Measurements from ENCODE around the gene SORBS2.
"Not testable (repeated sequence)": the region's sequence is repeated elsewhere in the genome, so short reads cannot be mapped to it uniquely, and the experiment has no call there.

SORBS2 gene

GRCh38 chr4:185717377-185717741 lies 94.6 kb downstream of the SORBS2 start:
- WGBS (ENCODE audit: extremely low coverage, insufficient coverage, insufficient read length) = no CpG with 5 or more reads among the region's 9 CpGs
- Histone ChIP-seq H3K14ac (ENCODE audit: low read length) (no peak overlapping the region), H3K9me3 (ENCODE audit: insufficient read depth, low read depth, low read length) (no peaks in the 10 kb centered on the region), H3K27ac (ENCODE audit: low read depth, low read length) (no peak overlapping the region), H3K79me2 (ENCODE audit: control insufficient read depth, insufficient read depth, low read length, poor library complexity) (no peaks in the 10 kb centered on the region), H2BK5ac (ENCODE audit: low read depth, low read length, poor library complexity) (no peak overlapping the region), H3K27me3 (ENCODE audit: insufficient read depth, low read length) (no peaks in the 10 kb centered on the region), H2BK120ac (ENCODE audit: insufficient read depth, low read length, poor library complexity) (no peak overlapping the region), H4K8ac (ENCODE audit: low read depth, low read length) (no peak overlapping the region), H2BK12ac (ENCODE audit: low read length) (no peak overlapping the region), H2AK5ac (ENCODE audit: low read length) (no peak overlapping the region), H3K36me3 (ENCODE audit: control insufficient read depth in 1 of 2, insufficient read depth in 2 of 2, low read length in 2 of 2) (no peaks in the 10 kb centered on the region), H3K23ac (ENCODE audit: low read length) (no peak overlapping the region), H2AFZ (ENCODE audit: insufficient read depth, low read length, poor library complexity) (no peak overlapping the region), H3K18ac (ENCODE audit: low read length) (no peak overlapping the region), H3K4me3 (ENCODE audit: low read depth, low read length) (no peak overlapping the region), H3K4ac (ENCODE audit: low read depth, low read length) (no peak overlapping the region), H3K4me1 (ENCODE audit: control insufficient read depth in 1 of 2, insufficient read depth in 2 of 2, low read length in 2 of 2) (no peaks in the 10 kb centered on the region), H4K91ac (ENCODE audit: low read depth, low read length) (no peak overlapping the region), H3K9ac (ENCODE audit: low read length) (no peak overlapping the region), H3K4me2 (ENCODE audit: low read length) (no peak overlapping the region), H4K12ac (ENCODE audit: low read depth, low read length) (no peak overlapping the region), H3K79me1 (ENCODE audit: low read length) (no peaks in the 10 kb centered on the region)
- no peak for DNase-seq

GRCh38 chr4:185716577-185717376 lies 95.2 kb downstream of the SORBS2 start:
- Histone ChIP-seq H3K18ac (ENCODE audit: low read length) (no peak overlapping the region), H3K4me2 (ENCODE audit: low read length) (no peak overlapping the region), H2AFZ (ENCODE audit: insufficient read depth, low read length, poor library complexity) (no peak overlapping the region), H3K9ac (ENCODE audit: low read length) (no peak overlapping the region), H3K27me3 (ENCODE audit: insufficient read depth, low read length) (no peaks in the 10 kb centered on the region), H4K8ac (ENCODE audit: low read depth, low read length) (no peak overlapping the region), H3K9me3 (ENCODE audit: insufficient read depth, low read depth, low read length) (no peaks in the 10 kb centered on the region), H3K36me3 (ENCODE audit: control insufficient read depth in 1 of 2, insufficient read depth in 2 of 2, low read length in 2 of 2) (no peaks in the 10 kb centered on the region), H3K27ac (ENCODE audit: low read depth, low read length) (no peak overlapping the region), H4K91ac (ENCODE audit: low read depth, low read length) (no peak overlapping the region), H2BK5ac (ENCODE audit: low read depth, low read length, poor library complexity) (no peak overlapping the region), H3K14ac (ENCODE audit: low read length) (no peak overlapping the region), H3K23ac (ENCODE audit: low read length) (no peak overlapping the region), H3K4ac (ENCODE audit: low read depth, low read length) (no peak overlapping the region), H3K79me2 (ENCODE audit: control insufficient read depth, insufficient read depth, low read length, poor library complexity) (no peaks in the 10 kb centered on the region), H4K12ac (ENCODE audit: low read depth, low read length) (no peak overlapping the region), H2BK12ac (ENCODE audit: low read length) (no peak overlapping the region), H3K4me3 (ENCODE audit: low read depth, low read length) (no peak overlapping the region), H3K4me1 (ENCODE audit: control insufficient read depth in 1 of 2, insufficient read depth in 2 of 2, low read length in 2 of 2) (no peaks in the 10 kb centered on the region), H3K79me1 (ENCODE audit: low read length) (no peaks in the 10 kb centered on the region), H2AK5ac (ENCODE audit: low read length) (no peak overlapping the region), H2BK120ac (ENCODE audit: insufficient read depth, low read length, poor library complexity) (no peak overlapping the region)
- no peak for DNase-seq
- no CpG with 5 or more reads among the region's 15 CpGs for WGBS (ENCODE audit: extremely low coverage, insufficient coverage, insufficient read length)

GRCh38 chr4:185716141-185716551 lies 95.8 kb downstream of the SORBS2 start:
- Histone ChIP-seq H3K23ac (ENCODE audit: low read length) (no peak overlapping the region), H3K4me1 (ENCODE audit: control insufficient read depth in 1 of 2, insufficient read depth in 2 of 2, low read length in 2 of 2) (no peaks in the 10 kb centered on the region), H2BK12ac (ENCODE audit: low read length) (no peak overlapping the region), H3K4me2 (ENCODE audit: low read length) (no peak overlapping the region), H3K9me3 (ENCODE audit: insufficient read depth, low read depth, low read length) (no peaks in the 10 kb centered on the region), H2BK120ac (ENCODE audit: insufficient read depth, low read length, poor library complexity) (no peak overlapping the region), H3K27ac (ENCODE audit: low read depth, low read length) (no peak overlapping the region), H2AFZ (ENCODE audit: insufficient read depth, low read length, poor library complexity) (no peak overlapping the region), H4K91ac (ENCODE audit: low read depth, low read length) (no peak overlapping the region), H3K79me1 (ENCODE audit: low read length) (no peaks in the 10 kb centered on the region), H3K27me3 (ENCODE audit: insufficient read depth, low read length) (no peaks in the 10 kb centered on the region), H3K4me3 (ENCODE audit: low read depth, low read length) (no peak overlapping the region), H2BK5ac (ENCODE audit: low read depth, low read length, poor library complexity) (no peak overlapping the region), H3K4ac (ENCODE audit: low read depth, low read length) (no peak overlapping the region), H3K14ac (ENCODE audit: low read length) (no peak overlapping the region), H3K18ac (ENCODE audit: low read length) (no peak overlapping the region), H2AK5ac (ENCODE audit: low read length) (no peak overlapping the region), H4K12ac (ENCODE audit: low read depth, low read length) (no peak overlapping the region), H3K36me3 (ENCODE audit: control insufficient read depth in 1 of 2, insufficient read depth in 2 of 2, low read length in 2 of 2) (no peaks in the 10 kb centered on the region), H3K79me2 (ENCODE audit: control insufficient read depth, insufficient read depth, low read length, poor library complexity) (no peaks in the 10 kb centered on the region), H3K9ac (ENCODE audit: low read length) (no peak overlapping the region), H4K8ac (ENCODE audit: low read depth, low read length) (no peak overlapping the region)
- DNase-seq = no peak
- WGBS (ENCODE audit: extremely low coverage, insufficient coverage, insufficient read length) = no CpG with 5 or more reads among the region's 9 CpGs

GRCh38 chr4:185714524-185714923 lies 97.5 kb downstream of the SORBS2 start:
- not testable (repeated sequence) for H3K18ac ChIP-seq (ENCODE audit: low read length); H3K27me3 ChIP-seq (ENCODE audit: insufficient read depth, low read length); H3K14ac ChIP-seq (ENCODE audit: low read length); H3K4me1 ChIP-seq (ENCODE audit: control insufficient read depth in 1 of 2, insufficient read depth in 2 of 2, low read length in 2 of 2); H3K4me3 ChIP-seq (ENCODE audit: low read depth, low read length); H3K79me1 ChIP-seq (ENCODE audit: low read length); H2AFZ ChIP-seq (ENCODE audit: insufficient read depth, low read length, poor library complexity); H3K4ac ChIP-seq (ENCODE audit: low read depth, low read length); H2BK5ac ChIP-seq (ENCODE audit: low read depth, low read length, poor library complexity); H3K9me3 ChIP-seq (ENCODE audit: insufficient read depth, low read depth, low read length); H2BK120ac ChIP-seq (ENCODE audit: insufficient read depth, low read length, poor library complexity); H3K27ac ChIP-seq (ENCODE audit: low read depth, low read length); H3K9ac ChIP-seq (ENCODE audit: low read length); DNase-seq; H3K23ac ChIP-seq (ENCODE audit: low read length); H4K91ac ChIP-seq (ENCODE audit: low read depth, low read length); H2BK12ac ChIP-seq (ENCODE audit: low read length); H3K4me2 ChIP-seq (ENCODE audit: low read length); H4K8ac ChIP-seq (ENCODE audit: low read depth, low read length); H3K36me3 ChIP-seq (ENCODE audit: control insufficient read depth in 1 of 2, insufficient read depth in 2 of 2, low read length in 2 of 2); H4K12ac ChIP-seq (ENCODE audit: low read depth, low read length); H2AK5ac ChIP-seq (ENCODE audit: low read length); H3K79me2 ChIP-seq (ENCODE audit: control insufficient read depth, insufficient read depth, low read length, poor library complexity)
- no CpG with 5 or more reads among the region's 5 CpGs for WGBS (ENCODE audit: extremely low coverage, insufficient coverage, insufficient read length)

Measured in trophoblast cell (in vitro differentiated cells and primary cell).